ENCODE measurements around the gene U2AF1L4. TPM values are rescaled to one million over a fixed set of nuclear protein-coding genes. Genes with fewer than 3 reads are reported as not detected.

U2AF1L4 gene
- total RNA-seq, 4 donors from 2014 or later, result 7.9 to 31.1 (median 20.9) TPM

- H3K36me3 ChIP-seq, result peaks cover 43 to 57% (median 56%) of the 10 kb centered on the region in 4 donors
- no peaks in the 10 kb centered on the region for H3K9me3 ChIP-seq
- intact Hi-C loops (cut with DNase I), result no loop called here
- H3K27ac ChIP-seq (replicated peaks in 1 of 4), result no peak overlapping the region
- 93% methylated on average over 9 of the region's 9 CpGs for WGBS
- no peak for TF ChIP-seq CTCF (IDR thresholded peaks at IDR 0.05)
- no peak for TF ChIP-seq EP300 (IDR thresholded peaks at IDR 0.05)
- TF ChIP-seq POLR2A (IDR thresholded peaks at IDR 0.05; ENCODE audit: low read depth), result no peak
- no peak overlapping the region for H3K4me3 ChIP-seq
- H3K4me1 ChIP-seq, result peaks cover 24 to 51% (median 39%) of the 10 kb centered on the region in 4 donors
- H3K27me3 ChIP-seq, result no peaks in the 10 kb centered on the region
- DNase-seq (ENCODE audit: extremely low spot score), result no peak
These were observed 25.1 kb downstream of the U2AF1L4 start for GRCh38 chr19:35720163-35720524.

GRCh38 chr19:35719402-35720162 lies 25.6 kb downstream of the U2AF1L4 start:
- 82% methylated on average over 27 of the region's 32 CpGs for WGBS
- Histone ChIP-seq H3K4me3 (peak overlapping the region in 3 of 4 donors; percentile 76 to 89 (median 86)), H3K4me1 (peaks cover 24 to 51% (median 40%) of the 10 kb centered on the region in 4 donors), H3K36me3 (peaks cover 37 to 51% (median 50%) of the 10 kb centered on the region in 4 donors), H3K27me3 (no peaks in the 10 kb centered on the region), H3K9me3 (no peaks in the 10 kb centered on the region), H3K27ac (replicated peaks in 1 of 4) (peak overlapping the region; percentile 87 to 94 (median 92))
- TF ChIP-seq POLR2AphosphoS5 (IDR thresholded peaks at IDR 0.05) (no peak), CTCF (IDR thresholded peaks at IDR 0.05) (no peak), POLR2A (IDR thresholded peaks at IDR 0.05; ENCODE audit: low read depth) (no peak), EP300 (IDR thresholded peaks at IDR 0.05) (no peak)
- intact Hi-C loops (cut with DNase I), result loop anchor here (5.0 kb wide), 1 partner anchor 172 kb away; the partner anchor contains the start of gene TMEM147
- DNase-seq (ENCODE audit: extremely low spot score), result no peak

GRCh38 chr19:35718345-35719041 lies 26.7 kb downstream of the U2AF1L4 start:
- no peak for DNase-seq (ENCODE audit: extremely low spot score)
- TF ChIP-seq CTCF (IDR thresholded peaks at IDR 0.05), result no peak
- TF ChIP-seq POLR2AphosphoS5 (IDR thresholded peaks at IDR 0.05), result no peak
- TF ChIP-seq POLR2A (IDR thresholded peaks at IDR 0.05; ENCODE audit: low read depth), result no peak
- no peak for TF ChIP-seq EP300 (IDR thresholded peaks at IDR 0.05)
- peak overlapping the region; percentile 76 to 98 (median 88) for H3K4me3 ChIP-seq
- H3K27ac ChIP-seq (replicated peaks in 1 of 4), result peak overlapping the region; percentile 87 to 94 (median 92)
- no peaks in the 10 kb centered on the region for H3K9me3 ChIP-seq
- intact Hi-C loops (cut with DNase I), result loop anchor here (5.0 kb wide), 1 partner anchor 171 kb away; the partner anchor contains the start of gene TMEM147
- WGBS, result 0% methylated on average over 10 of the region's 42 CpGs
- H3K27me3 ChIP-seq, result no peaks in the 10 kb centered on the region
- H3K36me3 ChIP-seq, result peaks cover 28 to 40% (median 39%) of the 10 kb centered on the region in 4 donors
- H3K4me1 ChIP-seq, result peaks cover 24 to 51% (median 40%) of the 10 kb centered on the region in 4 donors

- peak within 1 kb of the TSS; percentile 87 to 94 (median 92) for H3K27ac ChIP-seq (replicated peaks in 1 of 4)
- peaks cover 21 to 33% (median 33%) of the 10 kb centered on the region in 4 donors for H3K36me3 ChIP-seq
- TF ChIP-seq EP300 (IDR thresholded peaks at IDR 0.05), result no peak
- peak; percentile 3 to 23 for TF ChIP-seq POLR2AphosphoS5 (IDR thresholded peaks at IDR 0.05)
- no peak for TF ChIP-seq CTCF (IDR thresholded peaks at IDR 0.05)
- peaks cover 24 to 51% (median 40%) of the 10 kb centered on the region in 4 donors for H3K4me1 ChIP-seq
- DNase-seq (ENCODE audit: extremely low spot score), result no peak
- 0% methylated on average over 6 of the region's 109 CpGs for WGBS
- intact Hi-C loops (cut with DNase I), result loop anchor here (2.0 to 5.0 kb wide), 2 partner anchors 15 to 171 kb away; partner anchors contain the start of gene TMEM147
- peak within 1 kb of the TSS; percentile 76 to 98 (median 88) for H3K4me3 ChIP-seq
- H3K9me3 ChIP-seq, result no peaks in the 10 kb centered on the region
- H3K27me3 ChIP-seq, result no peaks in the 10 kb centered on the region
These were observed 27.4 kb downstream of the U2AF1L4 start, which contains the start of gene KMT2B for GRCh38 chr19:35717665-35718344. Gene KMT2B, plus strand, starts transcription at chr19:35718003. Its CDS starts 16 bp downstream, at chr19:35718019.
